HepG2 (cell line): ENCODE results near the gene MYO7A. TPM values are rescaled to one million over a fixed set of nuclear protein-coding genes. Genes with fewer than 3 reads are reported as not detected.

Source experiments
- ATAC-seq: fragments of 200-7000 bp; cut with Tn5 transposase; 3 replicates; pipeline ENCODE4 v1.9.1; 2020; ENCODE audit warnings: mild to moderate bottlenecking, moderate library complexity
- BruUV-seq: library from RNA; stranded (reverse); fragments of 400-500 nt; replicated peaks from 2 replicates; lab custom pipeline; 2021; lab: Mats Ljungman, UMichigan
- CTCF ChIA-PET: fragments of 300-600 bp; formaldehyde crosslinking; extraction: SDS; loops from one replicate; lab custom pipeline; 2021; ENCODE audit warnings: low total read pairs, inconsistent platforms, low intra/inter-chr PET ratio; lab: Yijun Ruan, JAX
- POLR2A ChIA-PET: fragments of 350-600 bp; sonication (Branson Sonifier 250); formaldehyde crosslinking; loops from one replicate; lab custom pipeline; 2020; ENCODE audit warnings: antibody characterized with exemption, inconsistent platforms; lab: Yijun Ruan, JAX
- DNase-seq: peaks from one replicate; pipeline ENCODE4 v3.0.0-alpha.2; 2015; ENCODE audit warnings: low spot score
- FAIRE-seq: peaks from 3 replicates; lab custom pipeline; 2011; peaks lifted over from hg19 to GRCh38; lab: Jason Lieb, UNC
- H2AFZ ChIP-seq: one replicate; pipeline ENCODE4 v1.6.1; 2011; ENCODE audit warnings: low read length, inconsistent platforms
- H3K27ac ChIP-seq: fragments of 300-600 bp; 3 replicates; pipeline ENCODE4 v1.8.0; 2011; ENCODE audit warnings: mixed run types, mild to moderate bottlenecking, mixed read lengths, low read length, inconsistent platforms; ENCODE audit not compliant: insufficient read depth; ENCODE audit errors: extremely low read length
- H3K27me3 ChIP-seq, 2 experiments: fragments of 200-600 bp in 1 of 2; 2 replicates in 1 of 2; 3 replicates in 1 of 2; pipeline versions ENCODE4 v1.6.0 to v1.8.0; 2011; ENCODE audit warnings: low read length in 2 of 2, mild to moderate bottlenecking in 2 of 2, moderate library complexity in 2 of 2, inconsistent platforms in 1 of 2; ENCODE audit not compliant: insufficient read depth in 2 of 2, control insufficient read depth in 1 of 2
- H3K36me3 ChIP-seq, 2 experiments: fragments of 200-600 bp in 1 of 2; replicated peaks in 1 of 2; 2 replicates in 1 of 2; 3 replicates in 1 of 2; pipeline versions ENCODE4 v1.5.1 to v1.8.0; 2011; ENCODE audit warnings: low read length in 2 of 2, inconsistent platforms in 1 of 2; ENCODE audit not compliant: insufficient read depth in 2 of 2, control insufficient read depth in 1 of 2
- H3K4me1 ChIP-seq: 2 replicates; pipeline ENCODE4 v1.5.1; 2012; ENCODE audit warnings: low read length, inconsistent platforms; ENCODE audit not compliant: insufficient read depth
- H3K4me2 ChIP-seq: 2 replicates; pipeline ENCODE4 v1.6.0; 2011; ENCODE audit warnings: low read depth, low read length, inconsistent platforms
- H3K4me3 ChIP-seq, 3 experiments: fragments of 200-600 bp in 1 of 3; sonication (generic), shearing (Covaris generic) in 1 of 3; replicated peaks in 1 of 3; 2 replicates each; pipeline ENCODE4 v1.5.1; 2011 to 2016; ENCODE audit warnings: low read length in 3 of 3, inconsistent platforms in 2 of 3, low read depth in 2 of 3, mild to moderate bottlenecking in 2 of 3, control low read depth in 1 of 3, mixed read lengths in 1 of 3; ENCODE audit not compliant: insufficient read depth in 1 of 3
- H3K79me2 ChIP-seq: one replicate; pipeline ENCODE4 v1.6.1; 2011; ENCODE audit warnings: low read length, inconsistent platforms; ENCODE audit not compliant: insufficient read depth
- H3K9ac ChIP-seq: 2 replicates; pipeline ENCODE4 v1.6.0; 2011; ENCODE audit warnings: mild to moderate bottlenecking, low read depth, low read length, inconsistent platforms; ENCODE audit not compliant: insufficient read depth
- H3K9me3 ChIP-seq: 2 replicates; pipeline ENCODE4 v1.5.1; 2012; ENCODE audit warnings: mild to moderate bottlenecking, low read length
- H4K20me1 ChIP-seq: 2 replicates; pipeline ENCODE4 v1.6.0; 2011; ENCODE audit warnings: inconsistent platforms, mild to moderate bottlenecking, low read length, moderate library complexity; ENCODE audit not compliant: insufficient read depth
- HDAC2 ChIP-seq: sonication (generic); formaldehyde crosslinking; IDR thresholded peaks from 2 replicates; pipeline ENCODE4 v1.4.0; 2020; ENCODE audit warnings: missing genetic modification reagents
- KLF16 ChIP-seq, 2 experiments: sonication (generic) in 1 of 2; formaldehyde crosslinking in 1 of 2; IDR thresholded peaks; 2 replicates each; pipeline versions ENCODE4 v1.6.1 to v1.8.0; 2016 to 2023; ENCODE audit warnings: missing genetic modification reagents in 2 of 2, missing compliant biosample characterization in 1 of 2
- MXD3 ChIP-seq: IDR thresholded peaks from 2 replicates; pipeline ENCODE4 v1.6.1; 2016; ENCODE audit warnings: mild to moderate bottlenecking, missing biosample characterization, missing genetic modification reagents
- ZNF441 ChIP-seq: sonication (generic); formaldehyde crosslinking; IDR thresholded peaks from 2 replicates; pipeline ENCODE4 v1.7.0; 2021; ENCODE audit warnings: missing genetic modification reagents, borderline replicate concordance
- ZNF564 ChIP-seq: sonication (generic); formaldehyde crosslinking; IDR thresholded peaks from 2 replicates; pipeline ENCODE4 v1.8.1; 2023; ENCODE audit warnings: mild to moderate bottlenecking, missing genetic modification reagents
- ZNF768 ChIP-seq: sonication (generic); formaldehyde crosslinking; IDR thresholded peaks from 2 replicates; pipeline ENCODE4 v1.4.0; 2020; ENCODE audit warnings: missing genetic modification reagents
- WGBS: methylation state at CpG from one replicate; pipeline ENCODE4 v1.1.6; 2017; ENCODE audit warnings: low lambda C conversion rate; 5-methylcytosine and 5-hydroxymethylcytosine counted together
- in situ Hi-C: cut with HindIII; loops from 2 replicates; pipeline ENCODE4 v1.10.0; 2017; ENCODE audit warnings: low pct_unique_long_range_greater_than_20kb; ENCODE audit not compliant: extremely low pct_ligation_motif_present
- intact Hi-C: fragments of 100-400 bp; cut with micrococcal nuclease; formaldehyde crosslinking; loops from one replicate; pipeline ENCODE4 v1.10.0; 2022; ENCODE audit not compliant: unreplicated experiment
- polyA plus RNA-seq, 8 experiments: library from polyadenylated mRNA; depleted of rRNA in 3 of 8; stranded (reverse) in 7 of 8; unstranded in 1 of 8; fragments of >200 nt; fragmentation: Illumina TruSeq in 4 of 8; extraction: Trizol in 4 of 8; gene quantifications; 2 replicates each; pipeline versions ENCODE4 v1.2.1 to v1.2.3, GENCODE V29; 2011 to 2016; ENCODE audit warnings: low read depth in 4 of 8, missing spikeins in 1 of 8, mixed read lengths in 1 of 8; ENCODE audit not compliant: insufficient read depth in 1 of 8
- total RNA-seq, 5 experiments: library from RNA; depleted of rRNA; stranded (reverse); fragments of >200 nt; fragmentation: Illumina TruSeq; extraction: Trizol; gene quantifications; 2 replicates each; pipeline ENCODE4 v1.2.3, GENCODE V29; 2016; ENCODE audit warnings: low read depth in 1 of 5

The MYO7A gene
- total and polyA plus RNA-seq, 2 of the 13 experiments (the other 11 are each of a cell fraction or from before 2014, with no cell fraction given), result 7.5 to 10.0 TPM

- H4K20me1 ChIP-seq, result no peaks in the 10 kb centered on the region
- H3K9me3 ChIP-seq, result no peaks in the 10 kb centered on the region
- H3K4me1 ChIP-seq, result peaks cover 31% of the 10 kb centered on the region
- H3K27me3 ChIP-seq, result peaks cover 0 to 1% of the 10 kb centered on the region in 2 experiments; a peak in 1 of 5 replicates
- intact Hi-C loops, result no loop called here
- ChIA-PET CTCF (no interaction called here), POLR2A (no interaction called here)
- ATAC-seq (no peak), DNase-seq (no peak), FAIRE-seq (no peak)
- in situ Hi-C loops, result no loop called here
- no peaks in the 10 kb centered on the region for H3K79me2 ChIP-seq
- H2AFZ ChIP-seq, result no peak overlapping the region
- H3K9ac ChIP-seq, result no peak overlapping the region
- H3K36me3 ChIP-seq, result no peaks in the 10 kb centered on the region
- no peak overlapping the region for H3K4me2 ChIP-seq
- WGBS, result 36% methylated on average over 3 of the region's 3 CpGs
- BruUV-seq, result no TSS peak
- TF ChIP-seq ZNF768 (CRISPR knock-in tag), result peak; percentile 70; the same call in 1 of the 2 replicates
- TF ChIP-seq ZNF441 (CRISPR knock-in tag), result no peak
- H3K4me3 ChIP-seq, result no peak overlapping the region
- H3K27ac ChIP-seq, result no peak overlapping the region
These were observed 16.8 kb upstream of the MYO7A start for GRCh38 chr11:77111277-77111676.

- 50% methylated on average over 6 of the region's 6 CpGs for WGBS
- intact Hi-C loops (no loop called here), in situ Hi-C loops (no loop called here)
- no peak overlapping the region for H3K27ac ChIP-seq
- H4K20me1 ChIP-seq, result no peaks in the 10 kb centered on the region
- no peak for TF ChIP-seq KLF16 (CRISPR knock-in tag; IDR thresholded peaks at IDR 0.05)
- TF ChIP-seq ZNF564 (CRISPR knock-in tag), result no peak
- no peak for TF ChIP-seq MXD3 (CRISPR knock-in tag)
- no peak for TF ChIP-seq HDAC2
- no peaks in the 10 kb centered on the region for H3K9me3 ChIP-seq
- peaks cover 0 to 1% of the 10 kb centered on the region in 2 experiments; a peak in 1 of 5 replicates for H3K27me3 ChIP-seq
- no TSS peak for BruUV-seq
- ChIA-PET CTCF (interaction anchor here (2.3 kb wide), 1 partner anchor 64 kb away, joined by 19 read pairs; no protein-coding TSS in a partner anchor), POLR2A (no interaction called here)
- ATAC-seq, result no peak
- no peaks in the 10 kb centered on the region for H3K36me3 ChIP-seq
- no peaks in the 10 kb centered on the region for H3K79me2 ChIP-seq
- no peak overlapping the region for H3K9ac ChIP-seq
- peaks cover 29% of the 10 kb centered on the region for H3K4me1 ChIP-seq
- H3K4me3 ChIP-seq, result no peak overlapping the region
- no peak for FAIRE-seq
- no peak overlapping the region for H2AFZ ChIP-seq
- no peak for DNase-seq
- H3K4me2 ChIP-seq, result no peak overlapping the region
These were observed 16.1 kb upstream of the MYO7A start for GRCh38 chr11:77111946-77112345.
